Nucleus accumbens (tissue), 56 donors: Measurements from ENCODE around the gene DNAJA2.

ENCODE experiments used
- DNase-seq, 56 donors: peaks; one replicate each; lab custom pipeline; 2025; lab: John Stamatoyannopoulos, UW

DNAJA2 gene

GRCh38 chr16:46907061-46907774 is 66.3 kb downstream of the DNAJA2 start:
- DNase-seq, result no peak

- DNase-seq, result no peak
Observed at GRCh38 chr16:46906360-46907060, 67.0 kb downstream of the DNAJA2 start.
